Cerebellar cortex (tissue), 1 donor: ENCODE measurements around the gene CERS2.
A peak's percentile ranks its signal among the peaks of the same experiment; 100 is the strongest.
"Not testable (repeated sequence)": the region's sequence is repeated elsewhere in the genome, so short reads cannot be mapped to it uniquely, and the experiment has no call there.

Experiments used
- DNase-seq: peaks from one replicate; pipeline ENCODE4 v3.0.0-alpha.2; 2015; ENCODE audit warnings: low spot score

CERS2 gene

DNA sequence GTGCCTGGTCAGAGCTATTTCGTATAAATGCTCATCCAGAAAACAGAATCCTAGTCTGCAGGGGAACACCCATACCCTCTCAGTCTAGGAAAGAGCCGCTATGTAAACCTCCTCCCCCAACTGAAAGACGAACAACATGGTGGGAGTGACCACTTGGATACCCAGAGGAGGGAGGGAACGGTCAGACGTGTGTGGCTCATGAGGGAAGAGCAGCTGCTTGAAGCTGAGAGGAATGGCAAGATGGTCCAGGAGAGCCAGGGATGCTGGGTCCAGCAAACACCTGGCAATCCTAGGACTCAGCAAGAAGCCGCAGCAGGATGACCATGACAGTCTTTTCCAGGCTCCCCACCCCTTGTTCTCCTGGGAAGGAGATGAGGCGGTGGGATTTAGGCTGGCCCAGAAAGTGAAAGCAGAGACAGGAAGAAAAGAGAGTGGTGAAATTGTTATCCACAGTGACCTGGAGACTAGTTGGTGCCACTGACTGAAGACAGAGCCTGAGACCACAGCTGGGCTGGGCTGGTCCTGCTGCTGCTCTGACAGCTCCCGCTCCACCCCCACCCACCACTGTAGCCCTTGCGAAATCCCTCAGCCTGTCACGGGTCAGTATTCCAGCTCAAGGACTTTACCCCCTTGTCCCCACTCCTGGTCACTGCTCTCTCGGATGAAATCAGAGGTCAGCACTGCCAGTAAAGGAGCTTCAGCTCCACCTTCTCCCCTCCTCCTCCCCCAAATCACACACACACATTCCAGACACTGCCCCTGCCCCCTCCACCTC, 3.6 kb downstream of the CERS2 start:
- DNase-seq, result no peak

DNA sequence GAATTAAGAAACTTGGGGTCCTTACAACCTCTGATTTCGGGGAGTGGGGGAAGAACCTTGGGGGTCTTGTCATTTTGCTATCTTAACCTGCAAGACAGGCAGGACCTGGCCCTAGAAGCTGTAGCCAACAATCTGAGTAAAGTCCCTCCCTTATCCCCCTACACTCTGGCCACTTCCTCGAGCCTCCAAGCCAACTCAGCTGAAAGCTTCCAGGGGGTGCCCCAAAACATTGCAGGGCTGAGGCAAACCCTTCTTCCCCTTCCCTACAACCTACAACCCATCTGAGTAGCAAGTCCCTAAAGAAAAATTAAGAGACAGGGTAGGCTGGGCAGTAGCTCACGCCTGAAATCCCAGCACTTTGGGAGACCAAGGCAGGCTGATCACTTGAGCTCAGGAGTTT, 5.0 kb downstream of the CERS2 start:
- DNase-seq, result no peak

DNA sequence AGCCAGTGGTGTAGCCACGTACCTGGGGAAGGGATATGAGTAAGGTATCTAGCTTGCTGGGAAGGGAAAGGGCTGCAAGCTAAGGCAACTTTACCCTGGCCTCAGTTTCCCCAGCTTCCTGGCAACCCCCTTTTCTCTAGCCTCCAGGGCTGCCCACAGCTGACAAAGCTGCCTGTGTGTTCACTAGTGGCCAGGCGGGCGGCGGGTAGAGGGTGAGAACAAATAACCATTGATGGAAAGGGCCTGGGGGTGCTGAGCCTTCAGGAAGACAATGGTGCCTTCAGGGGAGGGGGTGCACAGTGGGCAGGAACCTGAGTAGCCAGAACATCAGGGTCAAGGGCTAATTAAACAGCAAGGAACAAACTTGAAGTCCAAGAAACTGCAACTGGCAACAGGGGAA, 6.1 kb downstream of the CERS2 start:
- no peak for DNase-seq

- no peak for DNase-seq
Observed at GRCh38 chr1:150967936-150968335, 6.7 kb downstream of the CERS2 start.

- no peak for DNase-seq
Observed at GRCh38 chr1:150966011-150966410, 8.6 kb downstream of the CERS2 start.

- DNase-seq, result no peak
Observed at GRCh38 chr1:150965605-150966004, 9.0 kb downstream of the CERS2 start.

DNA sequence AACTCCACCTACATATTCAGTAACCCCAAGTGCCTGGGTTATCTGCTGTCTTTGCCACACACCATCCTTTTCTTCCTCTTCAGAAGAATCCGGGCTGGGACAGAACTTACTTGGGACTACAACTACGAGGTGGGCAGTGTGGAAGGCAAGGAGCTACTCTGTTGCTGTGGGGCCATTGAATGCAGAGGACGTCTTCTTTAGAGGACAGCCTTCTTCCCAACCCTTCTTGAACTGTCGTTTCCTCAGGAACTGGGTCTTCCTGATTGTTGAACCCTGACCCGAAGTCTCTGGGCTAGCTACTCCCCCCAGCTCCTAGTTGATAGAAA, 10.5 kb downstream of the CERS2 start:
- DNase-seq, result no peak

DNA sequence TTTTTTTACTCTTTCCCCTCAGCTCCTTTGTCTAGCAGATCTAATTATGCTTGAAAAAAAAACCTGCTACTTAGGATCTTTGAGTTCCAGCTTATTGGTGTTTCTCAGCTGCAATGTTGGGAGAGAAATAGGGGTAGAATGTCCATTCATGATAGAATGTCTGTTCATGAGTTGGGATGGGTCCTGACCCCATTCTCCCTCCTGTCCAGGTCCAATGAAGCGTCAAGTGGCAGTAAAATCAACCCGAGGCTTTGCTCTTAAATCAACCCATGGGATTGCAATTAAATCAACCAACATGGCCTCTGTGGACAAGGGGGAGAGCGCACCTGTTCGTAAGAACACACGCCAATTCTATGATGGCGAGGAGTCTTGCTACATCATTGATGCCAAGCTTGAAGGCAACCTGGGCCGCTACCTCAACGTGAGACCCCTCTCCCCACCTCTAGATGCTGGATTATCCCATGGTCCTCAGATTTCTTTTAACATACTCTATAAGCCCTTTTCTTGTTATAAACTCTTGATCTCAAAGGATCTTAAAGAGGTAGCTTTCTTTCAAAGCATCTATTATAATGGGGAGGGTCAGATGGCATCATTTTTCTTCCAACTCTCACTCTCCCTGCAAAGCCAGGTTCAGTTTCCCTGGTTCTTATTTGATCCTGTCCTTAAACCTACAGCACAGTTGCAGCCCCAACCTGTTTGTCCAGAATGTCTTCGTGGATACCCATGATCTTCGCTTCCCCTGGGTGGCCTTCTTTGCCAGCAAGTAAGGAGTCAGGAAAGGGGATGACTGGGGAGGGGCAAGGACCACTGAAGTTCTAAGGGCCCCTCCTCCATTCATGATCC, 11.1 kb downstream of the CERS2 start:
- no peak for DNase-seq

GRCh38 chr1:150961756-150962155, 12.9 kb downstream of the CERS2 start:
- no peak for DNase-seq

DNA sequence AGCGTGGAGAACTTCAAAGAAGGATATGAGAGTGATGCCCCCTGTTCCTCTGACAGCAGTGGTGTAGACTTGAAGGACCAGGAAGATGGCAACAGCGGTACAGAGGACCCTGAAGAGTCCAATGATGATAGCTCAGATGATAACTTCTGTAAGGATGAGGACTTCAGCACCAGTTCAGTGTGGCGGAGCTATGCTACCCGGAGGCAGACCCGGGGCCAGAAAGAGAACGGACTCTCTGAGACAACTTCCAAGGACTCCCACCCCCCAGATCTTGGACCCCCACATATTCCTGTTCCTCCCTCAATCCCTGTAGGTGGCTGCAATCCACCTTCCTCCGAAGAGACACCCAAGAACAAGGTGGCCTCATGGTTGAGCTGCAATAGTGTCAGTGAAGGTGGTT, 14.0 kb downstream of the CERS2 start:
- no peak for DNase-seq

GRCh38 chr1:150957666-150958065, 17.0 kb downstream of the CERS2 start:
- no peak for DNase-seq

DNA sequence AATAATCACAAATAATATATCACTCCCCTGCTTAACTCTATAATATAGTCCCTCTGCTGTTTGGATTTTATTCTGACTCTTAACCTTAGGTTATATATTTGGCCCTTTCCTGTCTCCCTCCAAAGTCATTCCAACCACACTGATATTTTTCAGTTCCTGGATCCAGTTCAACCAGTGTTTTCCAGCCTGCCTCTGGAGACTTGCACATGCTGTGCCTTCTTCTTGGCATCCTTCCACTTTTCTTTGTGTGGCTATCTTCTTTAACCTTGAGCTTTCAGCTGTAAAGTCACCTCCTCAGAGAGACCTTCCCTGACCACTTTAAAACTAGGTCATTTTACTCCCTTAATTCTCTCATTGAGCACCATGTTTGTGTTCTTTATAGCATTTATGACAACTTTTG, 19.4 kb downstream of the CERS2 start:
- no peak for DNase-seq

DNA sequence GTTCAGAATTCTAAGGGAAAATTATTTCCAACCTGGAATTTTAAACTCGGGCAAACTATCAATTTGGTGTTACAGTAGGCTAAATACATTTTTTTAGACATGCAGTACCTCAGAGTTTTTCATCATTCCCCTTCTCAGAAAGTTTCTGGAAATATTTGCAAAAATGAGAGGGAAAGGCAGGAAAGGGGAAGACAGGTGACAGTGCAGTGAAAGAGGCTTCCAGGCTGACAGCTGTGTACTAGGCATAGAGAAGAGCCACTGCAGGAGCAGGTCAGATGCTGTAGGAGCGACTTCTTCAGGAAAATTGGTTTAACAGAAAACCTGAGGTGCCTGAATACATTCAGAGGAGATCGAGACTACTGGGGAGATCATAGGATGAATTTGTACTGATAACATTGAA, 19.9 kb downstream of the CERS2 start:
- no peak for DNase-seq

GRCh38 chr1:150944856-150945255, 29.8 kb downstream of the CERS2 start:
- DNase-seq, result no peak

GRCh38 chr1:150931773-150932172, 42.9 kb downstream of the CERS2 start:
- peak; percentile 8 for DNase-seq

- not testable (repeated sequence) for DNase-seq
Observed at GRCh38 chr1:150928775-150929174, 45.9 kb downstream of the CERS2 start.

DNA sequence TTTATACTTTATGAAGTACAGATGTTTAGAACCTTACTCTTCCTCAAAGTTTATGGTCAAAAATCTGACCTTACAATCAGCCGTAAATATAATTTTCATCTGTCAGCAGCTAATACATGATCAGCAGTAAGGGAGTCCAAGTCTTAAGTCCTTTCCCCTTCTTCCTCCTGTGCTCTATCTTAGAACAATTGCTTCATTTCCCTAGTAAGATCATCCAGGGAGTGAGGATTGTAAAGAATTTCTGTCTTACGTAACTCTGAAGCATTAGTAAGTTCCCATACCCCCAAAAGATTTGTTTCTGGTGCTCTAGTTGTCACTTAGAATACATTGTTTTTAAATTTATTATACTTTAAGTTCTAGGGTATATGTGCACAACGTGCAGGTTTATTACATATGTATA, 46.3 kb downstream of the CERS2 start:
- DNase-seq, result no peak

GRCh38 chr1:150927624-150928023, 47.0 kb downstream of the CERS2 start:
- no peak for DNase-seq

DNA sequence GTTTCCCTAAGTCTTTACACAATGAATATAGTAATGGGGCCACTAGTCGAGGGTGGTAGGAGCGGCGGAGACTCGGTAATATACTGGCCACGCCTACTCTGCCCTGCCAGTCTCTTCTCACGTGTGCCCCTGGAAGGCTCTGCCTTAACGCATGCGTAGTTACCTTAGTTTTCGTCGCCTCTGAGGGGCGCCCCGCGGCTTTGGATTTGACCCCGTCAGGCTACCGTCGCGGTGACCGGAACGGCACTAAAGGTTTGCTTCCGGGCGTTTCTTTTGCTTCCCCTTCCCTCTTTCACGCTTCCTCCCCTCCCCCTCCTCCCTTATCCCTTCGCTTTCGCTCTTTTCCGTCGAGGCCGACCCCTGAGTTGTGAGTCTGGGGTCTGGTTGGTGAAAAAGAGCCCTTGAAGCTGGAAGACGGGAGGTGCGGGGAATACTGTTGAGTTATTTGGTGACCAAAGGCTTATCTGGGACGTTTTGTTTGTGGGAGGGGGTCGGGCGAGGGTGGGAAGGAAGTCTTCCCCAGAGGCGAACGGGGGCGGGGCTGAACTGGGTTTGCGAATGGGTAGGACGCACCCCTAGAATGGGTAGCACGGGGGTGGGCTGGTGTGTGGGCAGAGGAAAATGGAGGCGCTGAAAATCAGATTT, 48.4 kb downstream of the CERS2 start, which contains the start of gene SETDB1:
TSS of gene SETDB1 (plus strand) at position 267 of the 645 bp plus-strand sequence. CDS start 1,352 bp downstream, outside the sequence.
- DNase-seq, result peak; percentile 97

- DNase-seq, result no peak
Observed at GRCh38 chr1:150925080-150925479, 49.6 kb downstream of the CERS2 start.

GRCh38 chr1:150922519-150922975, 52.1 kb downstream of the CERS2 start:
- peak; percentile 67 for DNase-seq

DNA sequence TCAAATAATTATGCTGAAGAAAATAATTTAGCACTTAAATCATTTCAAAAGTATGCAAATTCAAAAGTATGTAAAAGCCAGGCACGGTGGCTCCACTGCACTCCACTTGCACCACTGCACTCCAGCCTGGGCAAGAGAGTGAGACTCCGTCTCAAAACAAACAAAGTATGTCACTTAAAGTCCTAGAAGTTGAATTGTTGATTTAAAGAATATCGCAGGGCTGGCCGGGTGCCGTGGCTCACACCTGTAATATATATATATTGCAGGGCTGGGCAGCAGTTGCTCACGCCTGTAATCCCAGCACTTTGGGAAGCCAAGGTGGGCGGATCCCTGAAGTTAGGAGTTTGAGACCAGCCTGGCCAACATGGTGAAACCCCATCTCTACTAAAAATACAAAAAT, 57.2 kb downstream of the CERS2 start:
- DNase-seq, result no peak
